H9 (cell line): ENCODE measurements around the gene RAP1GAP2. TPM values are rescaled to one million over a fixed set of nuclear protein-coding genes. Genes with fewer than 3 reads are reported as not detected.

Experiments
- DNase-seq: peaks from one replicate; pipeline ENCODE4 v3.0.0-alpha.2; 2017
- H2AFZ ChIP-seq: one replicate; pipeline ENCODE4 v1.6.1; 2013; ENCODE audit warnings: mild to moderate bottlenecking, low read length, control low read depth, moderate library complexity
- H2AK5ac ChIP-seq: 2 replicates; pipeline ENCODE4 v1.6.1; 2013; ENCODE audit warnings: low read length, control low read depth, mixed read lengths; ENCODE audit not compliant: insufficient read length
- H2BK120ac ChIP-seq: one replicate; pipeline ENCODE4 v1.6.1; 2013; ENCODE audit warnings: low read depth, mild to moderate bottlenecking, low read length, control low read depth, inconsistent platforms; ENCODE audit not compliant: poor library complexity, severe bottlenecking
- H2BK12ac ChIP-seq: 2 replicates; pipeline ENCODE4 v1.6.1; 2013; ENCODE audit warnings: low read length, control low read depth, mixed read lengths, low read depth; ENCODE audit not compliant: insufficient read length
- H2BK15ac ChIP-seq: 2 replicates; pipeline ENCODE4 v1.6.1; 2013; ENCODE audit warnings: low read depth, low read length, control low read depth
- H2BK20ac ChIP-seq: one replicate; pipeline ENCODE4 v1.6.1; 2013; ENCODE audit warnings: low read depth, mild to moderate bottlenecking, low read length, control low read depth, inconsistent platforms; ENCODE audit not compliant: poor library complexity, severe bottlenecking
- H2BK5ac ChIP-seq: 2 replicates; pipeline ENCODE4 v1.6.1; 2013; ENCODE audit warnings: low read length, control low read depth, mixed read lengths; ENCODE audit not compliant: insufficient read length
- H3K14ac ChIP-seq: 2 replicates; pipeline ENCODE4 v1.6.1; 2013; ENCODE audit warnings: low read length, control low read depth; ENCODE audit not compliant: insufficient read depth
- H3K18ac ChIP-seq: 2 replicates; pipeline ENCODE4 v1.6.1; 2013; ENCODE audit warnings: low read depth, mild to moderate bottlenecking, mixed read lengths, low read length, control low read depth; ENCODE audit not compliant: insufficient read length
- H3K23ac ChIP-seq: 2 replicates; pipeline ENCODE4 v1.6.1; 2013; ENCODE audit warnings: low read length, control low read depth, mixed read lengths, low read depth; ENCODE audit not compliant: insufficient read length
- H3K23me2 ChIP-seq: 2 replicates; pipeline ENCODE4 v1.6.1; 2013; ENCODE audit warnings: low read depth, mild to moderate bottlenecking, mixed read lengths, low read length, control low read depth; ENCODE audit not compliant: insufficient read length, poor library complexity, severe bottlenecking
- H3K27ac ChIP-seq: 2 replicates; pipeline ENCODE4 v1.5.1; 2013; ENCODE audit warnings: low read length, control low read depth, mixed read lengths, low read depth; ENCODE audit not compliant: insufficient read length
- H3K27me3 ChIP-seq: 2 replicates; pipeline ENCODE4 v1.6.1; 2013; ENCODE audit warnings: low read length, control low read depth, inconsistent platforms; ENCODE audit not compliant: insufficient read depth
- H3K4ac ChIP-seq: 2 replicates; pipeline ENCODE4 v1.6.1; 2013; ENCODE audit warnings: low read depth, mild to moderate bottlenecking, control low read depth, inconsistent platforms, low read length, moderate library complexity
- H3K4me1 ChIP-seq: 2 replicates; pipeline ENCODE4 v1.6.1; 2013; ENCODE audit warnings: low read length, control low read depth, inconsistent platforms; ENCODE audit not compliant: insufficient read depth
- H3K4me2 ChIP-seq: 2 replicates; pipeline ENCODE4 v1.6.1; 2013; ENCODE audit warnings: low read length, control low read depth, mixed read lengths; ENCODE audit not compliant: insufficient read length, insufficient read depth
- H3K56ac ChIP-seq: 2 replicates; pipeline ENCODE4 v1.6.1; 2013; ENCODE audit warnings: low read depth, mild to moderate bottlenecking, mixed read lengths, low read length, control low read depth; ENCODE audit not compliant: insufficient read length
- H3K79me1 ChIP-seq: 2 replicates; pipeline ENCODE4 v1.6.1; 2013; ENCODE audit warnings: low read depth, mild to moderate bottlenecking, moderate library complexity, low read length, control low read depth, inconsistent platforms; ENCODE audit not compliant: insufficient read depth, poor library complexity, severe bottlenecking
- H3K79me2 ChIP-seq: 2 replicates; pipeline ENCODE4 v1.6.1; 2013; ENCODE audit warnings: low read length, control low read depth, inconsistent platforms; ENCODE audit not compliant: insufficient read depth
- H3K9ac ChIP-seq: 2 replicates; pipeline ENCODE4 v1.6.1; 2013; ENCODE audit warnings: low read length, control low read depth, mixed read lengths; ENCODE audit not compliant: insufficient read length; ENCODE audit errors: extremely low read depth
- H3K9me3 ChIP-seq: one replicate; pipeline ENCODE4 v1.6.1; 2013; ENCODE audit warnings: low read depth, low read length, inconsistent platforms; ENCODE audit not compliant: control insufficient read depth
- H3T11ph ChIP-seq: one replicate; pipeline ENCODE4 v1.6.1; 2013; ENCODE audit warnings: mild to moderate bottlenecking, low read length, control low read depth, inconsistent platforms
- H4K20me1 ChIP-seq: one replicate; pipeline ENCODE4 v1.6.1; 2013; ENCODE audit not compliant: control insufficient read depth, insufficient read length, insufficient read depth
- H4K5ac ChIP-seq: 2 replicates; pipeline ENCODE4 v1.6.1; 2013; ENCODE audit warnings: low read depth, mild to moderate bottlenecking, mixed read lengths, low read length, control low read depth; ENCODE audit not compliant: insufficient read length
- H4K8ac ChIP-seq: replicated peaks from 2 replicates; pipeline ENCODE4 v1.6.1; 2013; ENCODE audit warnings: low read length, control low read depth, mixed read lengths, low read depth; ENCODE audit not compliant: insufficient read length
- H4K91ac ChIP-seq: 2 replicates; pipeline ENCODE4 v1.6.1; 2013; ENCODE audit warnings: low read depth, mild to moderate bottlenecking, moderate library complexity, mixed read lengths, low read length, control low read depth; ENCODE audit not compliant: insufficient read length
- H3K27ac Mint-ChIP-seq, 3 experiments: 2 replicates in 2 of 3; 3 replicates in 1 of 3; pipeline ENCODE4 v1.8.0; 2020 to 2021; ENCODE audit warnings: mixed read lengths in 3 of 3, mild to moderate bottlenecking in 1 of 3, moderate library complexity in 1 of 3
- H3K27me3 Mint-ChIP-seq: 2 replicates; pipeline ENCODE4 v1.8.0; 2021; ENCODE audit warnings: low read depth, mild to moderate bottlenecking, moderate library complexity, mixed read lengths
- H3K36me3 Mint-ChIP-seq, 3 experiments: 2 replicates in 2 of 3; 3 replicates in 1 of 3; pipeline ENCODE4 v1.8.0; 2020 to 2021; ENCODE audit warnings: low read depth in 3 of 3, mixed read lengths in 3 of 3; ENCODE audit not compliant: insufficient read depth in 1 of 3
- H3K4me1 Mint-ChIP-seq, 2 experiments: 2 replicates each; pipeline ENCODE4 v1.8.0; 2020; ENCODE audit warnings: mixed read lengths in 2 of 2
- H3K4me3 Mint-ChIP-seq, 2 experiments: 2 replicates in 1 of 2; 3 replicates in 1 of 2; pipeline ENCODE4 v1.8.0; 2020 to 2021; ENCODE audit warnings: mild to moderate bottlenecking in 2 of 2, mixed read lengths in 2 of 2, moderate library complexity in 1 of 2
- H3K9me3 Mint-ChIP-seq, 2 experiments: 2 replicates in 1 of 2; 3 replicates in 1 of 2; pipeline ENCODE4 v1.8.0; 2020; ENCODE audit warnings: mild to moderate bottlenecking in 2 of 2, mixed read lengths in 2 of 2, moderate library complexity in 1 of 2
- WGBS: extraction: QIAGEN DNeasy Blood & Tissue Kit; methylation state at CpG from one replicate; pipeline ENCODE4 v1.1.7; 2013; ENCODE audit warnings: missing lambda C conversion rate, low lambda C conversion rate, mixed read lengths; ENCODE audit not compliant: insufficient read length; ENCODE audit errors: extremely low coverage; 5-methylcytosine and 5-hydroxymethylcytosine counted together
- total RNA-seq: library from RNA; stranded (reverse); gene quantifications from 2 replicates; pipeline ENCODE4 v1.2.1, GENCODE V29; 2021
- TF ChIP-seq, protein P1 (sequence below): fragments of 200-600 bp; sonication (generic); conservative IDR thresholded peaks from 3 replicates; pipeline ENCODE4 v1.8.0; 2021; ENCODE audit warnings: antibody characterized with exemption, mild to moderate bottlenecking

The RAP1GAP2 gene
- total RNA-seq, 1 experiment from 2014 or later, result 33.8 TPM

- H2BK5ac ChIP-seq, result no peak overlapping the region
- no peak overlapping the region for H2AK5ac ChIP-seq
- H2BK20ac ChIP-seq, result no peak overlapping the region
- no peak overlapping the region for H3K27ac ChIP-seq
- H2BK12ac ChIP-seq, result no peak overlapping the region
- H4K91ac ChIP-seq, result no peak overlapping the region
- Mint-ChIP-seq H3K27me3 (0 out of 2 replicates have a peak, but pooled peaks cover 2% of the 10 kb centered on the region), H3K4me1 (peaks cover 20 to 24% of the 10 kb centered on the region in 2 experiments), H3K36me3 (no peaks in the 10 kb centered on the region; a peak in 1 of 7 replicates), H3K4me3 (no peak overlapping the region), H3K9me3 (no peaks in the 10 kb centered on the region), H3K27ac (peak overlapping the region in 1 of 3 experiments; percentile 31; a peak in 2 of 7 replicates)
- TF ChIP-seq, protein P1, sequence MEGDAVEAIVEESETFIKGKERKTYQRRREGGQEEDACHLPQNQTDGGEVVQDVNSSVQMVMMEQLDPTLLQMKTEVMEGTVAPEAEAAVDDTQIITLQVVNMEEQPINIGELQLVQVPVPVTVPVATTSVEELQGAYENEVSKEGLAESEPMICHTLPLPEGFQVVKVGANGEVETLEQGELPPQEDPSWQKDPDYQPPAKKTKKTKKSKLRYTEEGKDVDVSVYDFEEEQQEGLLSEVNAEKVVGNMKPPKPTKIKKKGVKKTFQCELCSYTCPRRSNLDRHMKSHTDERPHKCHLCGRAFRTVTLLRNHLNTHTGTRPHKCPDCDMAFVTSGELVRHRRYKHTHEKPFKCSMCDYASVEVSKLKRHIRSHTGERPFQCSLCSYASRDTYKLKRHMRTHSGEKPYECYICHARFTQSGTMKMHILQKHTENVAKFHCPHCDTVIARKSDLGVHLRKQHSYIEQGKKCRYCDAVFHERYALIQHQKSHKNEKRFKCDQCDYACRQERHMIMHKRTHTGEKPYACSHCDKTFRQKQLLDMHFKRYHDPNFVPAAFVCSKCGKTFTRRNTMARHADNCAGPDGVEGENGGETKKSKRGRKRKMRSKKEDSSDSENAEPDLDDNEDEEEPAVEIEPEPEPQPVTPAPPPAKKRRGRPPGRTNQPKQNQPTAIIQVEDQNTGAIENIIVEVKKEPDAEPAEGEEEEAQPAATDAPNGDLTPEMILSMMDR, result no peak
- H3K4me1 ChIP-seq, result no peaks in the 10 kb centered on the region
- no peak overlapping the region for H2BK120ac ChIP-seq
- no peaks in the 10 kb centered on the region for H3K27me3 ChIP-seq
- no peaks in the 10 kb centered on the region for H3K79me1 ChIP-seq
- H4K5ac ChIP-seq, result no peak overlapping the region
- DNase-seq, result no peak
- H3K14ac ChIP-seq, result no peak overlapping the region
- H4K20me1 ChIP-seq, result peaks cover 3% of the 10 kb centered on the region
- no peak overlapping the region for H4K8ac ChIP-seq
- no peak overlapping the region for H3T11ph ChIP-seq
- H3K9me3 ChIP-seq, result no peaks in the 10 kb centered on the region
- H2AFZ ChIP-seq, result no peak overlapping the region
- H3K23me2 ChIP-seq, result no peaks in the 10 kb centered on the region
- no peak overlapping the region for H3K9ac ChIP-seq
- no peak overlapping the region for H3K18ac ChIP-seq
- H3K56ac ChIP-seq, result no peak overlapping the region
- no peak overlapping the region for H3K4ac ChIP-seq
- WGBS, result no CpG with 5 or more reads among the region's 8 CpGs
- H3K79me2 ChIP-seq, result no peaks in the 10 kb centered on the region
- no peak overlapping the region for H3K23ac ChIP-seq
- H2BK15ac ChIP-seq, result no peak overlapping the region
- H3K4me2 ChIP-seq, result no peak overlapping the region
Observed at GRCh38 chr17:2802574-2802973, 6.3 kb downstream of the RAP1GAP2 start.
